ENCODE data around the gene FHIT. TPM values are rescaled to one million over a fixed set of nuclear protein-coding genes. Genes with fewer than 3 reads are reported as not detected.

Gene FHIT
- polyA plus RNA-seq, 12 donors = 3.8 to 10.9 (median 5.4) TPM; not detected in 2

DNA sequence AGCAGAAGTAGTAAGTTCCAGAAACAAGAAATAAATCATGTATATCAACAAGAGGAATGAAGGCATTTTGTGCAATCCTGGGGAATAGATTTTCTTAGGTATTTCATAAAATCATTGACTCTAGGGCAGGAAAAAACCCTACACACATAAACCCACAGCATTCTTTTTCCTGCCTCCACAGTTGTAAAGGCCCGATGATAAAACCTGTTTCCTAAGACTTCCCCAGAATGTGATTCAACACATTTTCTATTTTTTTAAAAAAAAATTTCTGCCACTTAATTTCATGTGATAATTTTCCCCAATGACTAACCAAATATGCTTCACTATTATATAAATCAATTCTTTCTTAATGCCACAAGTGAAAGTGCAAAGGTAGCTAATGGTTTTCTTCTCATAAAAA is 407.0 kb downstream of the FHIT start:
- DNase-seq = no peak

DNA sequence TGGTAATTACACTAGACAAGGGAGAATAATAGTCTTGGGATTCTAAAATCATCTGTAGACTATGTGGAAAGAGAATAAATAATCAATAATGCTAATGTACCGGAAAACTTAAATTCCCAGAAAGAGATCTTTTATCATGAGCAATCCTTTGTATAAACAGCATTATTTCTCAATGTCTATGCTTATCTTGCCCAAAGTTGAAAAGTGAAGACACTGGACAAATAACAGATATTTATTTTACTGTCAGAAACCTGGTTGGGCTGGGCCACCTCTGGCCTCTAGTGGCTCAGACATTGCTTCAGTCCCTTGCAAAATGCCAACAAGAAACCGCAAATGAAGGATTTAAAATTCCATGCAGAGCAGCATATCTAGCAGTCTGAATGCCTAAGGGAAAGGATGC is 409.9 kb downstream of the FHIT start:
- no peak for DNase-seq

DNA sequence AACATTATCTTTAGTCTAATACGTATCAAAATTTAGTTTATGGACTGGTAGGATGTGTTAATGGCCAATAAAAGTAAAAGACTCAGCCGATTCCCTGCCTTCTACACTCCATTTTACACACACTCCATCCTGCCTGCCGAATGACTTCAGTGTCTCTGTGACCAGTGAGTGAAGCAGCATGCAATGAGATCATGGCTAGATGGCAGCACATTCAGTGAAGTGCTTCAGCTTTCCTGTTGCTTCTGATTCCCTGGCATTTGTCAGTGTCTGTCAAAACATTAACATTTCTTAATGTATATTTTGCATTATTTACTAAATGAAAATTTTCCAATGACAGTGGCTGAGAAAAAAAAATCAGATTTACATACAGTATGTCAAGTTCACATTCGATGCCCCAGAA is 412.0 kb downstream of the FHIT start:
- no peak for DNase-seq

DNA sequence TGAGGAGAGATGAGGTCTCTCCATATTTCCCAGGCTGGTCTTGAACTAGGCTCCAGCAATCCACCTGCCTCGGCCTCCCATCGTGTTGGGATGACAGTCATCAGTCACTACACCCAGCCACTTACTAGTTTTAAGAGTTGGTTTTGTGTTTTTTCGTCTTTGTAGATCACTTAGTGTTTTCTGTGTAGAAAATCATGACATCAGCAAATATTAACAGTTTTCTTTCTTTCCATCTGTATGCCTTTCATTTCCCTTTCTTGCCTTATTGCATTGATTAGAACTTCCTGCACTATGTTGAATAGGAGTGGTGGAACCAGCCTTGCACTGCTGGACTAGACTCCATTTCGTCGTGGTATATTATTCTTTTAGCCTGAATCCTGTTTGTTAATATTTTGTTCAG is 415.5 kb downstream of the FHIT start:
- DNase-seq = no peak

DNA sequence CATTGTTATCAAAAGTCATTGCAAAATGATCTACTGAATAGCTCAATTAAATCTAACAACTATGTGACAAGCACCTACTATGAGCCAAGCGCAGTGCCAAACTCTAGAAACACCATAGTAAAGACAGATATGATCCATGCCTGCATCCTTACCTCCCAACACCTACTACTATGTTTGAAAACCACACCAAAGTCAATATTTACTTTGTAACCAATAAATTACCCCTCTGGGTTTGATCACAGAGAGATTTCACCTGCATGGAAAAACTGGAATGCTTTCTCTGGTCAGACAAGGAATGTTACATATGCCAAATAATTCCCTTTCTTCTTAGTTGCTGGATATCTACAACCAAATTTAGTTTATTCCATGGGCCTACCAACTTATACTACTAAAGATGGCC is 422.2 kb downstream of the FHIT start:
- no peak for DNase-seq

DNA sequence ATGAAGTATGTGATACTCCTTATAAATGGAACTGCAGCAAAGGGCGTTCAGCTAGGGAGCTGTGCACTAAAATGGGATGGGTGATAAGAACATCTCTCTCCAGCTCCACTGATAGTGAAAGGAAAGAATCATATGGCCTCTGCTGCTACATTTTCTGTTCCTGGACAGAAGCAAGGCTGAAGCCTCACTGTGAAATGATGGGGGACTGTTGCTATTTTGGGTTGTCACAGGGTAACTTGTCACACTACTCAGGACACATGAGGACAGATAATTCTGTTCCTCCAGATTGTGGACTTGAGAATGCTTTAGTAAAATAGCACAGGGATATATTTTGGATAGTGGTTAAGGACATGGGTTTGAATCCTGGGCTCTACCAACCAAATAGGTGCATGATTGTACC is 423.6 kb downstream of the FHIT start:
- DNase-seq = no peak

DNA sequence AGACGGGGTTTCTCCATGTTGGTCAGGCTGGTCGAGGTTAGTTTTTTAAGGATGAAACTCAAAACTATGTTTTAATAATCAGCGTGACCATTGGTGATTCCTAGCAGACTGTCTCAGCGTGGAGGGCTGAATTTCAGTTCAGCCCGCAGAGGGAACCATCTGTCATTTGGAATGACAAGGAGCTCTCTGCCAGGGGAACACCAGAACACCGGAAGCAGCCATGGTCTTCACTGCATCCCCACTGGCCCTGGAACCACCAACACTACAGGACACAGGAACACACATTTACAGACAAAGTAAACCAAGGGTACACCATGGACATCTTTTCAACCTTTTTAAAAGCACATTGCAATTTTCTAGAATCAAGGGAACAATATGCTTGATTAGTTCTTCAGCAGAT is 424.7 kb downstream of the FHIT start:
- DNase-seq = no peak

DNA sequence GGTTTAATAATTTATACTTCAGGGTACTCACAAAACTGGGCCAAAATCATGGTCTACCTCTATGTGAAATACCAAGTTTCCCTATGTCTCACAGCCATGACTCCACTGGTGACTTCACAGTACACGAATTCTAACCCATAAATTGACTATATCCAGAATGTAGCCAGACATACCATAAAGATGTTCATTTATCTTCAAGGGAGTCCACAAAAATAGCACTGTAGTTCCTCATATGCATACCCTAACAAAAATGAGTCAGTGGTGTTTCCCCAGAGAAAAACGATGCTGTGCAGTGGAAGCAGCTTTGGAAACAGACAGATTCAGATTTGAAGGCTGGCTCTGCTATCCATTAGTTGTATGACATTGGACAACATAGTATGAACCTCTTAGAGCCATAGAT is 438.8 kb downstream of the FHIT start:
- DNase-seq = no peak

DNA sequence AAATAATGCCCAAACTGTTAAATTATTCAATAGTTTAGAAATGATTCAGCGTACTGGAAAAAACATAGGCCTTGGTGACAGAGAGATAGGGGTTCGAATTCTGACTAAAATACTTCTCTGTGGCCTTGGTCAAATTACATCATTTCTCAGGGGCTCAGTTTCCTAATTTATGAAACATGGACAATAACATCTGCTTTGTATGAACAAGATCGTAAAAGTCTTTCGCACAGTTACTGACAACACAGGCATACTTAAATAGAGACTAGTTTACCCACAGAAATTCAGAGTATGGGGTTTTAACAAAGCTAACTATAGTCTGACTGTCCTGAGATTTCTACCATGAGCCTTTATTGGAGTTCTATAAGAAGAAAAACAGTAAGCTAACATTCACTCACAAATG is 440.4 kb downstream of the FHIT start:
- no peak for DNase-seq

DNA sequence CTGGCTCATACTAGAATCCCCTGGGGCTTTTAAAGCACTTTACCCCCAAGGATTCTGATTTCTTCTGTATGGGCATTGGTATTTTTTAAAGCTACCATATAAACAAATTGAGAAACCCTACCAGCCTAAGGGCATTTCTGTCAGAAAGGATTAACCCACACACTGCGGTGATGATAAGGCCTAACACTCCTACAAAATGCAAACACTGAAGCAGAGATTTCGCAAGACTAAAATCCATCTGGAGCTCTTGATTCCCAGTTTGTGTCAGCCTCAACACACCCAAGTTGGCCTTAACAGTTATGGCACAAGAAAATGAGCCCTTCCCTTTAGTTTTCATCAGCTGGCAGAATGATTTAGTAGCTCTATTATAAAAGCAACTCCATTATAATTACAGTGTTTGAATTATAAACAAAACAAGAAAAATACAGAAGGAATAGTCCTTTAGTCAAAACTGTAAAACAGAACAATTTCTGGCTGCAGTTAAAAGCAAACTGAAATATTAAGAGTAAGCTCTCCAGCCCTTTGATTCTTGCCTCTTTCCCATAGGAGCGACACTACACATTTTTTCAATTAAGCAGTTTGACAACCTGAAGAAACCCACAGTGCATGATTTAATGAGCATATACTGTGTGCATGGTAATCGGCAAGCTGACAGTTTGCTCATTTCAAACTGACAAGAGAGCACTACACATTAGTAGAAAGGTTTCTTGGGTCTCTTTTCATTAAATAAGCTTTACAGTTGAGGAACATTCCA is 441.2 kb downstream of the FHIT start:
- no peak for DNase-seq

DNA sequence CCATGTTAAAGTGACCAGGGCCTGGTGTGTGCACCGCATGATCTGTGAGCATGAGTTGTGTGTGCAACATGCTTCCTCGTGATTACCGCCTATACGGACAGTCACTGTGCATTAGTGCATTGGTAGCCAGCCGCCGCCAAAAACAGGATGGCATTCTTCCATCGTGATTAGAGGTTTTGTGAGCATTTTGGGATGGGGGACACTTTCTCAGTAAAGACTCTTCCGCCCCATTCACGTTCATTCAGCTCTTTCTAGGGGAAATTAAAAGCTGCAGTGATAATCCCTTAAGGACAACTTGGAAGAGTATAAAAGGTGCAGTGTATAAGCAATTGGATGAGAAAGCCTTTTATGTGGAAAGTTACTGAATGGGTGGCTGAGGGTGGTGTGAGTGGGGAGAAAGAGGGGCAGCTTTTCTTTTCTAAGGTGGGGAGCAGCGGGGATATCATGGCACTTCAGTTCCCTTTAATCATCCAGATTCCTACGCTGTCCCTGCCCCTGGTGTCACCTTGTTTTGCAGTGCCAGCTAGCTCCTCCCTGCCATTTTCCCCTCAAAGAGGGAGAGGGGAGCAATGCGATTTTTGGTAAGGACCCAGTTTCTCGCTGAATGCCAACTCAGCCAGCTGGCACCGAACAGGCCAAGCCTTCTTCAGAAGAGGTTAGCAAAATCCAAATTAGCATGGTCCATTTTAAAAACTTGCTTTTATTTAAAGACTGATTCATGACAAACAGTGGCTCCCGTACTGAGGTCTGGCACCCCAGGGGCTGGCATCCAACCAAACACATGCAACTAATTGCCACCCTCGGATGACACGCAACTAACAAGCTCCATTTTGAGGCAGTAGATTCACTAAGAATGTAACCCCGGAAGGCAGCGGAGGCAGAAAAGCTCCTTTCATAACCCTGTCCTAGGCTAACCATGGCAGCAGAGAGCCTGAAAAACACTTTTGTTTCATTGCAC is 447.8 kb downstream of the FHIT start:
- DNase-seq = no peak

DNA sequence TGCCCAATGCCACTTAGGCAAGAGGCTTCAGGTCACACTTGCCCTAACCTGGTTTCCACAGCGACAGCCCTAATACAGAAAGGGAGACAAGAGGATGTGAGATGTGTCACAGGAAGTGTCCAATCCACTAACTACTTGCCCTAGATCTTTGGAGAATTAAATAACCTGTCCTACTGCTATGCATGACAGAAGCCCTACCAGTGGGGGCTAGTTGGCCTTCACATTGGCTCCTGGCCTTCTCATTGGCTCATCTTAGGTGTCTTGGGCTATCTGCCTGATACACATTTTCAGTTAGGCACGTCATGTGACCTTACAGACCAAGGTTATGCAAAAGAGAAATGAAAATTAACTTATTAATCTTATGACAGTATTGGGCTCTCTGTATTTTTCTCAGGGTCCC is 449.9 kb downstream of the FHIT start:
- DNase-seq = no peak

DNA sequence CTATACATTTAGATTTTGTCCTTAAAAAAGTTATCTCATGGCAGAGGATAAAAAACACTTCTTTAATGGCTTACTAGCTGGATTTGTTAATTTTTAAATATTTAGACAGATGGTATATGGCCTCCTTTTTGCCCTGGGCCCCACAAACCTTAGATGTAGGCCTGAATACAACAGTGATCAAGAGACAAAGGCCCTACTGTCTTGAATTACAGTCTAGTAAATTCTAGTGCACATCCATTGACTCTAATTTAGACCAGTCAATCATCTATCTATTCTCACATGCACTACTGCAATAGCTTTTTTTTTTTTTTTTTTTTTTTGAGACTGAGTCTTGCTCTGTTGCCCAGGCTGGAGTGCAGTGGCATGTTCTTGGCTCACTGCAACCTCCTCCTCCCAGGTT is 452.8 kb downstream of the FHIT start:
- no peak for DNase-seq

DNA sequence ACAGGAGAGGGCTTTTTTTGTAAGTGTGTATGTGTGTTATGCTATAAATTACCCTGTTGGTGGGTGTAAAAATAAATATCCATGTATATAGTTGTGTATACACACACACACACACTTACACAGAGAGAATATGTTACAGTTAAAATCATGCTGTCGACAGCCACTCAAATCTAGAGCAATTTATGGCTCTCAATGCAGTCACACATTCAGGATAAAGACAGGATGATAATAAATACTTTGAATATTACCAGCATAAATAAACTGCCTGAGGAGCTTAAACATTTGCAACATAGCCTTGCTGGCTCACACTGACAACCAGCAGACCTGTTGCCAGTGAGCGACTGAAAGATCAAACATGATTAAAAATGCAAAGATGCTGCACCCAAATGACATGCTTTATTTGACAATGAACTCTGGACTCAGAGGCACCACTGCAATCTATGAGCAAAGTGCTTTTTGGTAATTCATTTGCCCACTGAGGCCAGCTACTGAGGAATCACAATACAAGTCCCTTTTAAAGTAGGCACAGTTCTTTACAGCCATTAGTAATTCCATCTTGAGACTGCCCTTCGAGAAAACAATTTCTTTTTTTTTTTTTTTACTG is 458.9 kb downstream of the FHIT start:
- DNase-seq = no peak

DNA sequence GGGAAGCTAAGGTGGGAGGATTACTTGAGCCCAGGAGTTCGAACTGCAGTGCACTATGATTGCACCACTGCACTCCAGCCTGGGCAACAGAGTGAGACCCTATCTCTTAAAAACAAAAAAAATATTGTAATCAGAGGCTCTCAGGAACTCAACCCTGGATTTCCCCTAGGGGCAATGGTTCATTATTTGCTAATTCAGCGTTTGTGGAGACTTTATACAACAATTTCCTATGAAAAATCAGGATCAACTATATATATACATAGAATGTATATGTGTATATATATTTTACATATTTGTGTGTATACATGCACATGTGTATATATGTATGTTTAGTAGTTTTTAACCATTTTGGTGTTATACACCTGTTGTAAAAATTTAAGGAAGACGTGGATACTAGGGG is 463.1 kb downstream of the FHIT start:
- no peak for DNase-seq

DNA sequence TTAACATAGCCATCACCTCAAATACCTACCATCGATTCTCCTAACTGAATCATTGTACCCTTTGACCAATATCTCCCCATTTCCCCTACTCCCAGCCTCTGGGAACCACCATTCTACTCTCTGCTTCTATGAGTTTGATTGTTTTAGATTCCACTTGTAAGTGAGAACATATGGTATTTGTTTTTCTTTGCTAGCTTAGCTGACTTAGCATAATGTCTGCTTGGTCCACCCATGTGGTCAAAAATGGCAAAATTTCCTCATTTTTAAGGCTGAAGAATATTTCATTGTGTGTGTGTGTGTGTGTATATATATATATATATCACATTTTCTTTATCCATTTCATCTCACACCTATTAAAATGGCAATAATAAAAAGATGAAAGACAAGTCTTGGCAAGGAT is 469.3 kb downstream of the FHIT start:
- DNase-seq = no peak

DNA sequence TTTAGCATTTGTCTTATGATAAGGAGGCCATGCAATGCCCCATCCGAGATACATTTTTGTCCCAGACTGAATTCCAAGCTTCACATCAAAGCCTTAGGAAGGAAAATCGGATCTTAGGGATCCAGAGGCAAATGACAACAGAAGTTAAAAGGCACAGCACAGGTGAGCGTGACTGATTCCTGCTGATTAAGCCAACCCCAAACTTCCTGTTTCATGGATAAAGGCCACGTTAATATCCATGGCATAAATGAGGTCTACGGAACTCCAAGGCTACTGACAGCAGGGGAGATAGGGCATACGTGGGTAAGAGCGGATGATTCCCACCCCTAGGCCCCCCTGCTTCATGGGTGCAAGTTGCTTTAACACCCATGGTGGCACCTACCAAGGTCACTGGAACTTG is 471.6 kb downstream of the FHIT start:
- no peak for DNase-seq

DNA sequence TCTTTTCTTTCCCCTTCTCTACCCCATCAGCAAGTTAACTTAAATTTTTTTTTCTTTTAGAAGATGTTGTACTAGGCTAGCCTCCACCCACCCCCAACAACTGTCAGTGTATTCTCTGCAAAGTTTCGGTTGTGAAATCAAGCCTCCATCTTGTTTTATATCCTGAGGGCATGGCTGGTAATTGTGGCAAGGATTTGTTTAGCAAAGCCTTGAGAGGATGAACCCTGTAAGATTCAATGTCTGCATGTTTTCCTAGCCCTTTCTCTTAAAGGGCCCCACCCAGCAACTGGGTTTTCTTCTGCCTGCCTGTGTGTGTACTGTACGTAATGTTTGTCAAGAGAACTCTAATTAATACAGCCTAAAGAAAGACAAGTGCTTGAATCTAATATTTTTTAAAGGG is 475.3 kb downstream of the FHIT start:
- DNase-seq = no peak

DNA sequence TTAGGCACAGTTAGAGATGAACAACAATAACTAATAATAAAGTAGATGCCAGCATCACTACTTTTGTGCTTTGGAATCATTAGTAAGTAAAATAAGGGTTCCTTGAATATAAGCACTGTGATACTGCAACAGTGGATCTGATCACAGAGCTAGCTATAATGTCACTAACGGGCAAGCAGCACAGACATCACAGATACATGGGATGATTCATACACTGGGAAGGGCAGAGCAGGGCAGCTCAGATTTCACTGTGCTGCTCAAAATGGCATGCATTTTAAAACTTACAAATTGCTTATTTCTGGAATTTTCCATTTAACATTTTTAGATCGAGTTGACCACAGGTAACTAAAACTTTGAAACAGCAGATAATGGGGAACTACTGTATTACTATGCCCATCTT is 476.6 kb downstream of the FHIT start:
- no peak for DNase-seq

DNA sequence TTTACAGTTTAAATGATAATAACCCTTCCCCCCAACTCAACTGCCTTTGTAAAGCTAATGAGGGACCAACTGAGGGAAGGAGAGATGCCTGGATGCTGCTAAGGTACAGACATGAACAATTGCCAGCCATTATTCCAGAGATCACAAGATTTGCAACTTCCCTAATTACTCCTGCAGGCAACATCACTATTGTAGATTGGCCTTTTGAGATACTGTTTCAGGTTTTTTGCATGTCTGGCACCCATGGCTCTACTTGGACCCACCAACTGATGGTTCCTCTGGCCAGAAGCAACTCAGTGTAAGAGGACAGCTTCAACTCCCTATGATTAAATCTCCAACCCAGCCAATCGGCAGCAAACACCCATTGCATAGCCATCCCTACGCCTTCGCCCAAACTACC is 478.7 kb downstream of the FHIT start:
- DNase-seq = no peak

DNA sequence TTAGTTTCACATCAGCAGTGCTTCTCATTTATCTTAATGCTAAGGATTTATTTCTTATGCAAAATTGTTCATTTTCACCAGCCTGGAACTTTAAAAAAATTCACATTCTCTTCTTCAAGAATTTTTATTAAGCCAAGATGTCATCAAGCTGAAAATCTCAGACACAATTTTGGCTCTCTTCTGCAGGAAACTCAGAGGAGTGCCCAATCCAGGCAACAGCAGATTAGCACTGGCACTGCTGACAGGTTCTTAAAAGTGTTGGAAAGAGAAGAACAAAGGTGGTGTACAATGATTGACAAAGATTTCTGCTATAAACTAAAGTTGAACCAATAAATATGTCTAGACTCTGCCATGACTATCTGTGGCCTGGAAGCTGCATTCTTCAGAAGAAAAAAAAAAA is 479.5 kb downstream of the FHIT start:
- DNase-seq = no peak

DNA sequence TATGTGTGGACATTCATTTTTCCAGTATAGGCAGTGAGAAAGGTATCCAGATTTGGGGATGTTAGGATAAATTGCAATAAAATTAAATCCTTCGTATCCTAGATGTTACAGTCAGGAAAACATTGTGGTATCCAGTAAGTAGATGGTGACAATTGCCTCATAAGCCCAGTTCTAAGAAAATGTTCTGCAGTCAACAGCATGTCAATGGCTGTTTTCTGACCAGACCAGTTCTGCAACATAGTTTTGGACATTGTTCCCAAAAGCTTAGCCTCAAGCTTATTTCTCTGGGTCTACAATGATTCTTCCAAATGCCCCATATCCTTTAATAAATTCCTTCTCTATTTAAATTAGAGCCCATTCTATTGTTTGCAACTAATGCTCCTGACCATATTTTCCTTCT is 480.7 kb downstream of the FHIT start:
- no peak for DNase-seq

DNA sequence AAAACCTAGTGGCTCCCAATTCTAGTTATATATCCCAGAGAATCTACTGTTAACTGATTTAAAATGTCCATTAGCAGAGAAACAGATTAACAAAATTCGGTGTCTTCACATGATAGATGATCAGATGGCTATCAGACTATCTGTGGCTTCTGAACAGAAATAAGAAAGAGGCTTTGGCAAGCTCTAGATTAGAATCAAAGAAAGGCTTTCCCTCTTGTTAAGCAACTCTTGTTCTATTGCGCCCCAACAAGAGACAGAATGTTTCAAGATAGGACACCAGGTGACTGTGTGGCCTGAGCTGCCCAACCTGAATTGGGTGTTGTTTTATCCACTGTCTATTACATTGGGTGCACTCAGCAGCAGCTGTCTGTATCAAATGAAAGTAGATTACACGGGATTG is 483.7 kb downstream of the FHIT start:
- no peak for DNase-seq

Data from muscle of arm (tissue), 12 donors.